ENCODE measurements around the gene DYRK4.

Gene DYRK4

GRCh38 chr12:4539167-4539870, 22.7 kb upstream of the DYRK4 start:
- no peak for TF ChIP-seq SIN3A (IDR thresholded peaks at IDR 0.05; ENCODE audit: borderline replicate concordance, insufficient read depth, low read length)
- TF ChIP-seq TAF1 (IDR thresholded peaks at IDR 0.05; ENCODE audit: borderline replicate concordance, insufficient read depth, low read length), result no peak
- TF ChIP-seq FOXP2 (optimal IDR thresholded peaks at IDR 0.05; ENCODE audit: borderline replicate concordance, extremely low read depth, extremely low read length, insufficient read depth), result no peak
- TF ChIP-seq POLR2AphosphoS5 (IDR thresholded peaks at IDR 0.05; ENCODE audit: low read depth, low read length), result no peak
- TF ChIP-seq REST (IDR thresholded peaks at IDR 0.05; ENCODE audit: insufficient read depth in 1 of 2, low read depth in 2 of 2, low read length in 2 of 2), result no peak

- TF ChIP-seq REST (IDR thresholded peaks at IDR 0.05; ENCODE audit: insufficient read depth in 1 of 2, low read depth in 2 of 2, low read length in 2 of 2) (no peak), FOXP2 (optimal IDR thresholded peaks at IDR 0.05; ENCODE audit: borderline replicate concordance, extremely low read depth, extremely low read length, insufficient read depth) (no peak), TAF1 (IDR thresholded peaks at IDR 0.05; ENCODE audit: borderline replicate concordance, insufficient read depth, low read length) (no peak), POLR2AphosphoS5 (IDR thresholded peaks at IDR 0.05; ENCODE audit: low read depth, low read length) (no peak), SIN3A (IDR thresholded peaks at IDR 0.05; ENCODE audit: borderline replicate concordance, insufficient read depth, low read length) (no peak)
These were observed 21.8 kb upstream of the DYRK4 start for GRCh38 chr12:4540170-4540569.

GRCh38 chr12:4540638-4541037, 21.4 kb upstream of the DYRK4 start:
- TF ChIP-seq REST (IDR thresholded peaks at IDR 0.05; ENCODE audit: insufficient read depth in 1 of 2, low read depth in 2 of 2, low read length in 2 of 2), result no peak

- TF ChIP-seq POLR2AphosphoS5 (IDR thresholded peaks at IDR 0.05; ENCODE audit: low read depth, low read length), result no peak
- TF ChIP-seq FOXP2 (optimal IDR thresholded peaks at IDR 0.05; ENCODE audit: borderline replicate concordance, extremely low read depth, extremely low read length, insufficient read depth), result no peak
- no peak for TF ChIP-seq TAF1 (IDR thresholded peaks at IDR 0.05; ENCODE audit: borderline replicate concordance, insufficient read depth, low read length)
- no peak for TF ChIP-seq REST (IDR thresholded peaks at IDR 0.05; ENCODE audit: insufficient read depth in 1 of 2, low read depth in 2 of 2, low read length in 2 of 2)
- TF ChIP-seq SIN3A (IDR thresholded peaks at IDR 0.05; ENCODE audit: borderline replicate concordance, insufficient read depth, low read length), result no peak
These were observed 16.8 kb upstream of the DYRK4 start for GRCh38 chr12:4545195-4545594.

- TF ChIP-seq SIN3A (IDR thresholded peaks at IDR 0.05; ENCODE audit: borderline replicate concordance, insufficient read depth, low read length), result no peak
- no peak for TF ChIP-seq FOXP2 (optimal IDR thresholded peaks at IDR 0.05; ENCODE audit: borderline replicate concordance, extremely low read depth, extremely low read length, insufficient read depth)
- no peak for TF ChIP-seq REST (IDR thresholded peaks at IDR 0.05; ENCODE audit: insufficient read depth in 1 of 2, low read depth in 2 of 2, low read length in 2 of 2)
- TF ChIP-seq TAF1 (IDR thresholded peaks at IDR 0.05; ENCODE audit: borderline replicate concordance, insufficient read depth, low read length), result no peak
- no peak for TF ChIP-seq POLR2AphosphoS5 (IDR thresholded peaks at IDR 0.05; ENCODE audit: low read depth, low read length)
These were observed 9.8 kb upstream of the DYRK4 start for GRCh38 chr12:4552191-4552590.

All from PFSK-1 (cell line).